HUES64 (cell line): ENCODE results near the gene KRCC1.
"Not testable (repeated sequence)": the region's sequence is repeated elsewhere in the genome, so short reads cannot be mapped to it uniquely, and the experiment has no call there.

Source experiments
- H3K27ac ChIP-seq: 2 replicates; pipeline ENCODE4 v1.7.0; 2013; ENCODE audit warnings: low read depth, low read length, inconsistent platforms
- H3K27me3 ChIP-seq: 2 replicates; pipeline ENCODE4 v1.6.1; 2013; ENCODE audit warnings: mild to moderate bottlenecking, low read length; ENCODE audit not compliant: insufficient read depth
- H3K36me3 ChIP-seq: 2 replicates; pipeline ENCODE4 v1.6.1; 2013; ENCODE audit warnings: mild to moderate bottlenecking, low read length; ENCODE audit not compliant: insufficient read depth
- H3K4me1 ChIP-seq: 2 replicates; pipeline ENCODE4 v1.6.1; 2013; ENCODE audit warnings: mild to moderate bottlenecking, low read length, moderate library complexity; ENCODE audit not compliant: insufficient read depth
- H3K4me3 ChIP-seq: 2 replicates; pipeline ENCODE4 v1.5.1; 2013; ENCODE audit warnings: mild to moderate bottlenecking, low read length, moderate library complexity
- H3K9ac ChIP-seq: 2 replicates; pipeline ENCODE4 v1.6.1; 2013; ENCODE audit warnings: mild to moderate bottlenecking, low read depth, low read length
- H3K9me3 ChIP-seq: 2 replicates; pipeline ENCODE4 v1.6.1; 2013; ENCODE audit warnings: low read depth, low read length; ENCODE audit not compliant: insufficient read depth
- WGBS: fragments of 150-250, 120-280 bp; methylation state at CpG from one replicate; pipeline ENCODE4 v1.1.7; 2013; ENCODE audit warnings: missing lambda C conversion rate; 5-methylcytosine and 5-hydroxymethylcytosine counted together

KRCC1 gene

DNA sequence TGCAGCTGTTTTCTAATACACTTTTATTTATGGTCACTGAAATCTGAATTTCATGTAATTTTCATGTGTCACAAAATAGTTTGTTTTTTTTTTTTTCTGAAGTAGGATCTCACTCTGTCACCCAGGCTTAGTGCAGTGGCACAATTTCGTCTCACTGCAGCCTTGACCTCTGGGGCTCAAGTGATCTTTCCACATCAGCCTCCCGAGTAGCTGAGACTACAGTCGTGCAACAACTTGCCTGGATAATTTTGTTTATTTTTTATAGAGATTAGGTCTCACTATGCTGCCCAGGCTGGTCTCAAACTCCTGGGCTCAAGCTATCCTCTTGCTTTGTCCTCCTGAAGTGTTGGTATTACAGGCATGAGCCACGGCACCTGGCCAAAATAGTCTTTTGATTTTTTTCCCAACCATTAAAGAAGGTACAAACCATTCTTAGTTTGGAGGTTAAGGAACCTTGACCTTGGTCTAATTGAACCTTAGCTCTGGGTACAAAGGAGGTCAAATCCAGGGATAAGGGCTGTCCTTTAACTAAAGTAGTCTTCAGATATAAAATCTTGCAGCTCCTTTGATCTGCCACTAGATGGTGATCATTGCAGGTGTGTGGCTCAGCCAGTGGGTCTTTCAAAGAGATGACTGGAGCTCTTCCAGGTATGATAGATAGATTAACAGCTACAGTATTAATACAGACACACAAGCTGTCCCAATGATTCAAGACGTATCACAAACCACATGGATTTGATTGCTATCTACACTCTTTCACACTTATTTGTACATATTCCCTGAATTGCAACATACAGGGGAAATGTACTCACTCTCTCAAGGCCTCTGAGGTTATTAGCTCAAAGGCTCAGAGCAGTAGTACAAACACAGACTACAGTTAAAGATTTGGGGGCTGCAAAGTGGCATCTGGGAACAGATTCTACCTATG is 4.7 kb upstream of the KRCC1 start:
- H3K36me3 ChIP-seq = no peaks in the 10 kb centered on the region
- 64% methylated on average over 5 of the region's 5 CpGs for WGBS

DNA sequence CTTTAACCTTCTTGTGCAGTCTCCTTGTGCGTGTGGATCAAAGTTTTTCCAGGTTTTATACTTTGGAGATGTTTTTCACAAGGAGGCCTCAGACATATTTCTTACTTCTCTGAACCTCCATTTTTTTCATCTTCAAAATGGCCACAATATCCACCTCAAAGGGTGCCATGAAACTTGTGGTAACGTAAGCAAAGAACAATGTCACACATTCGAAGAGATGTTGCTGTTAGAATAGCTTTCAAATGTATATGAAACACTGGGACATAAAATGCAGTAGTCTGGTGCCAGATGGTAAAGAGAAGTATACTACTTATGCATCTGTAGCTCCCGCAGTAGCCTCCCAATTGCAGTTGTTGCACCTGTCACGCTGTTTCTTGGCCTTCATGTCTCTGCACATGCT is 2.6 kb upstream of the KRCC1 start:
- H3K36me3 ChIP-seq = peaks cover 7% of the 10 kb centered on the region
- H3K9me3 ChIP-seq = no peaks in the 10 kb centered on the region
- no peak overlapping the region for H3K27ac ChIP-seq
- no peak overlapping the region for H3K4me3 ChIP-seq
- no peaks in the 10 kb centered on the region for H3K27me3 ChIP-seq
- H3K9ac ChIP-seq = no peak overlapping the region
- H3K4me1 ChIP-seq = peaks cover 17% of the 10 kb centered on the region; the same call in 1 of the 2 replicates
- WGBS = 90% methylated on average over 5 of the region's 5 CpGs

More for the DNA sequence above, 4.7 kb upstream of the KRCC1 start:
- Histone ChIP-seq H3K4me1 (peaks cover 8% of the 10 kb centered on the region; the same call in 1 of the 2 replicates), H3K9me3 (no peaks in the 10 kb centered on the region), H3K9ac (no peak overlapping the region), H3K4me3 (no peak overlapping the region), H3K27me3 (no peaks in the 10 kb centered on the region), H3K27ac (no peak overlapping the region)

DNA sequence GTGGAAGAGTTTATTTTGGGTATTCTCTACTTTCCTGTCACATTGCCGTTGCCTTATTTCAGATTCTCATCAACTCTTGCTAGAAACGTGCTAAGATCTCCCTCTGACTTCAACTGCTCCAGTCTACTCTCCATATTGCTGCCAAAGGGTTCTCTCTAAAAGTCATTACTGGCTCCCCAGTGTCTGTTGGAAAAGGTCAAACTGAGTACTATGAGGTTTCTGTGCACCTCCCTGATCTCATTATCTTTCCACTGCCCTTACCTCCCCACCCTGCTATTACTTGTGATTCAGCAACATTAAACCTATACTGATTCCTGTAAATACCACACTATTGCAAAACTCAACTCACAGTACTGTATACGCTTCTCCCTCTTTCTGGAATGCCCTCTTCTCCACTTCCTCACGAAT is 1.9 kb upstream of the KRCC1 start:
- Histone ChIP-seq H3K27ac (no peak overlapping the region), H3K4me3 (no peak overlapping the region), H3K9ac (no peak overlapping the region), H3K4me1 (peaks cover 17% of the 10 kb centered on the region; the same call in 1 of the 2 replicates), H3K9me3 (no peaks in the 10 kb centered on the region), H3K27me3 (no peaks in the 10 kb centered on the region), H3K36me3 (peaks cover 11% of the 10 kb centered on the region)
- WGBS = 77% methylated on average over 4 of the region's 4 CpGs

DNA sequence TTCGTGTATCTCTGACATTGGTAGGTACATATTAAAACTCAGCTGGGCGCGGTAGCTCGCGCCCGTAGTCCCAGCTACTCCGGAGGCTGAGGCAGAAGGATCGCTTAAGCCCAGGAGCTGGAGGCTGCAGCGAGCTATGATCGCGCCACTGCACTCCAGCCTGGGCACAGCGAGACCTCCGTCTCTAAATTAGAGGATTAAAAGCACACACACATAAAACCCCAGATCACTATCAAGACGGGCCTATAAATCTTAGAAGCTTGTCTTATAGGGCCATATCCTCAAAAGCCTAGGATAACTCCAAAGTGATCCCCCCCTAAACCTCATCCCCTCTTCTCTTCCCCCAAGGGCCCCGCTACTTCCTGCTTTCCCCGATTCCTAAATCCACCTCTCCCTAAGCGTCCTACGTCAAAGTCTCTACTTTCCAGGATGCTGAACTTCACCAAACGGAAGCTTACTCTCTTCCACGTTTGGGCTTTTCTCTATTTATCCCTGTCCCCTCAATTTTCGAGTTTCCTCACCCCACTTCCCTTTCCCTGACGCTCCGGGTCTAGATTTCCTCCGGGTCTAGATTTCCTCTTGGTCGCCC is 707 bp downstream of the KRCC1 start:
- Histone ChIP-seq H3K27ac (peak overlapping the region; percentile 92), H3K27me3 (no peaks in the 10 kb centered on the region), H3K9me3 (no peaks in the 10 kb centered on the region), H3K36me3 (peaks cover 12% of the 10 kb centered on the region), H3K4me3 (peak overlapping the region; percentile 89), H3K4me1 (peaks cover 13% of the 10 kb centered on the region; the same call in 1 of the 2 replicates), H3K9ac (peak overlapping the region; percentile 92)
- WGBS = 18% methylated on average over 25 of the region's 25 CpGs

DNA sequence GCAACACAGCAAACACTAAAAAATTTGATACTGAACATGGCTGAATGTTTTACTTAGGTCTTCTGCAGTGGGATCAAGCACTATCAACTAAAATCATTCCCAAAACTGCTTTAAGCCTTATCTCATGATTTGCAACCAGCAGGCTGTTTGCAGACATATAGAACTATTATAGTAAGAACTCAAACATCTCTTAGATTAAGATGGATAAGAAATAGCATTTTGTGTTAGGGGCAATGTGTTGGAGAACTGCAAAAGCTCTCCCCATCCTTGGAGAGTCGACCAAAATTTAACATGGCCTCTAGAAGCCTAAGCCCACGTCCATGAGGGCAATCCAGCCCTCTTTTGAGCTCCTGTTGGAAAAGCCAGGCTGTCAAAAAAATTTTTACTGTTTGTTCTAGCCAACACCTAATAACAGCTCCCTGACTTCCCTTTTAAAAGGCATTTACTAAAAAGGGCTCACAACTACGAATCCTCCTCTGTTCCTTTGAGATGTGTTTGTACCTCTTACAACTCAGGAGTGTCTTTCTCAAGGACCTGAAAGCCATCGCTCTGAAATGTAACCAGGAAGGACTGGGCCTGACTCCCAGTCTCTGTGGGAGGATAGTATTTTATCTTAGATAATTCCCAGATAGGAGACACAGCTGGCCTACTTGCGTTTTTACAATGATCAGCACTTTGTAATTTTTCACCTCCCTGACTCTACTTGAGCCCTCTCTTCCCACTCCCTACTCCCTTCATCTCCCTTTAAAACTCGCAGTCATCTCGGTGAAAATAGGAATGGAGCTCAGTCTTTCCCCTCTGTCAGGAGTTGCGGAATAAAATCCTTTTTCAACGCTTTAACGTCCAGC is 1.4 kb downstream of the KRCC1 start:
- Histone ChIP-seq H3K36me3 (peaks cover 12% of the 10 kb centered on the region), H3K9me3 (no peaks in the 10 kb centered on the region), H3K27ac (no peak overlapping the region), H3K27me3 (no peaks in the 10 kb centered on the region), H3K9ac (peak overlapping the region; percentile 92), H3K4me1 (peaks cover 13% of the 10 kb centered on the region; the same call in 1 of the 2 replicates), H3K4me3 (peak overlapping the region; percentile 89)
- 58% methylated on average over 10 of the region's 10 CpGs for WGBS

DNA sequence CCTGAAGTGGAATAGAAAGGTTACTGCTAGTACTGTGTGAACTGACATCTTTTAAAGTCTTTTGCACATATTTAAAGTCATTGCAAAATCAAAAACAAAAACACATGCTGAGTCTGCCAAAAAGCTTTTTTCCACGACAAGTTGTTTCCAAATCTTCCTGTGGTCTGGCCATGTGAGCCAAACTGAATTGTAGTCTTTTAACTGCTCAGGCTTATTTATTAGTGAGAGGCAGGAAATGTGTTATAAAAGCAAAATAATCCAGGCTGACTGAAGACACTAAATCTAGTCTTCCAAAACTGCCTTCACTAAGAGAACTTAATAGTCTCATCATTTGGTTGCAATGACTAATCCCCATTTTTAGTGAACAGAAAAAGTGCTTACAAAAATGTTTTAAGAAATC is 2.3 kb downstream of the KRCC1 start:
- WGBS = 84% methylated on average over 1 of the region's 1 CpG
- Histone ChIP-seq H3K9ac (peak overlapping the region; percentile 92; the same call in 1 of the 2 replicates), H3K4me1 (peaks cover 13% of the 10 kb centered on the region; the same call in 1 of the 2 replicates), H3K27ac (no peak overlapping the region), H3K27me3 (no peaks in the 10 kb centered on the region), H3K4me3 (no peak overlapping the region), H3K9me3 (no peaks in the 10 kb centered on the region), H3K36me3 (peaks cover 15% of the 10 kb centered on the region)

DNA sequence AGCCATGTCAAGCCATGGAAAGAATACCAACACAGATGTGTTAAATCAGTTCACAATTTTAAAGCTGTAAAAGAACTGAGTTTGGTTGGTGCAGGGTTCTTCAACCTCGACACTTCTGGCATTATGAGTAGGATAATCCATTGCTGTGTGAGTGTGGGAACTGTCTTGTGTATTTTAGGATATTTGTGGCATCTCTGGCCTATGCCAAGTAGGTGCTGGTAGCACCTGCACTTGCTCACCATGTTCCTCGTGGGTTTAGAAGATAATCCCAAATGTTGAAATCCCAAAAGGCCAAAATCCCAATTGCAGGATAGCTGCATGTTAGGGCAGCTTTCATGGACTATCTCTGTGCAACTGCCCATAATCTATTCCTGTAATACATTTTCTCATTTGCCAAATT is 3.8 kb downstream of the KRCC1 start:
- Histone ChIP-seq H3K9ac (no peak overlapping the region), H3K27ac (no peak overlapping the region), H3K4me1 (peaks cover 13% of the 10 kb centered on the region; the same call in 1 of the 2 replicates), H3K36me3 (peaks cover 15% of the 10 kb centered on the region), H3K9me3 (no peaks in the 10 kb centered on the region), H3K27me3 (no peaks in the 10 kb centered on the region), H3K4me3 (no peak overlapping the region)
- 95% methylated on average over 2 of the region's 2 CpGs for WGBS

DNA sequence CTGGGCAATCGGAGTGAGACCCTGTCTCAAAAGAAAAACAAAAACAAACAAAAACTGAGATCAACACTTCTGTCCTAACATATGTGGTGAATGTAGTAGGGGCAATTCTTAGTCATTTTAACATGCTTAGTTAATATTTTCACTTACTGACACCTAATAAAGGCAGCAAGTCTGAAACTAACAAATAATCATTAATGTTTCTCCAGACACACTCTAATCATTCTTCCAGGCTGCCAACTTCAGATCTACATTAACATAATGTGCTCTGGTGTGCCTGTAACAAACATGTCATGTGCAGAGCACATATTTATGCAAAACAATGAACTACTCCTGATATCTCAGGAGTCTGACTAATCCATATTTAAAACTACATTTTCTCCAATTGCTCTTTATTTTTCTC is 6.0 kb downstream of the KRCC1 start:
- Histone ChIP-seq H3K4me1 (peaks cover 9% of the 10 kb centered on the region; the same call in 1 of the 2 replicates), H3K4me3 (no peak overlapping the region), H3K27me3 (no peaks in the 10 kb centered on the region), H3K36me3 (peaks cover 15% of the 10 kb centered on the region), H3K9ac (no peak overlapping the region), H3K27ac (no peak overlapping the region), H3K9me3 (no peaks in the 10 kb centered on the region)
- no CpG with 5 or more reads among the region's 1 CpG for WGBS

DNA sequence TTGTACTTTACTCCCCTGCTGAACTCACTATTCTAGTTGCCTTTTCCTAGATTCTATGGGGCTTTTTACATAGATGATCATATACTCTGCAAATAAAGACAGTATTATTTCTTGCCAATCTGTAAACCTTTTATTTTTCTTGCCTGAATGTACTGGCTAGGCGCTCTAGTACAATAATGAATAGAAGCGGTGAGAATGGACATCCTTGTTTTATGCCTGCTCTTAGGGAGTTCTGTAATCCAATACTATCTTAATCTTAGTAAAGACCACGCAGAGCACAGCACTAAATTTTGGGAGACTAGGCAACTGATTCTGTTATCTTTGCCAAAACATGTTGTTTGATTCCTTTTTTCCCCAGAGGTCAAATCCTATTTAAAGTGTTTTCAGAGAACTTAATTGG is 7.0 kb downstream of the KRCC1 start:
- no peaks in the 10 kb centered on the region for H3K9me3 ChIP-seq
- no peaks in the 10 kb centered on the region for H3K4me1 ChIP-seq
- no peak overlapping the region for H3K4me3 ChIP-seq
- peaks cover 11% of the 10 kb centered on the region; the same call in 1 of the 2 replicates for H3K36me3 ChIP-seq
- 96% methylated on average over 3 of the region's 3 CpGs for WGBS
- no peaks in the 10 kb centered on the region for H3K27me3 ChIP-seq
- no peak overlapping the region for H3K27ac ChIP-seq
- H3K9ac ChIP-seq = no peak overlapping the region

DNA sequence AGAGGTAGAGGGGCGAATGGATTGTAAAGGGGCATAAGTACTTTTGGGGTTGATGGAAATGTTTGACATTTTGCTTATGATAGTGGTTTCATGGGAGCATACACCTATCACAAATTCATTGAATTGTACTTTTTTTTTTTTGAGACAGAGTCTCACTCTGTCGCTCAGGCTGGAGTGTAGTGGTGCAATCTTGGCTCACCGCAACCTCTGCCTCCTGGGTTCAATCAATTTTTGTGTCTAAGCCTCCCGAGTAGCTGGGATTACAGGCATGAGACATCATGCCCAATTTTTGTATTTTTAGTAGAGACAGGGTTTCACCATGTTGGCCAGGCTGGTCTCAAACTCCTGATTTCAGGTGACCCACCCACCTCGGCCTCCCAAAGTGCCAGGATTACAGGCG is 10.0 kb downstream of the KRCC1 start:
- 96% methylated on average over 6 of the region's 6 CpGs for WGBS

More for the DNA sequence above, 10.0 kb downstream of the KRCC1 start:
- H3K4me1 ChIP-seq, H3K4me3 ChIP-seq, H3K36me3 ChIP-seq, H3K27ac ChIP-seq, H3K9me3 ChIP-seq, H3K27me3 ChIP-seq, H3K9ac ChIP-seq: not testable (repeated sequence)
